ENCODE data around the gene PARD3.
A peak's percentile ranks its signal among the peaks of the same experiment; 100 is the strongest.

The PARD3 gene

DNA sequence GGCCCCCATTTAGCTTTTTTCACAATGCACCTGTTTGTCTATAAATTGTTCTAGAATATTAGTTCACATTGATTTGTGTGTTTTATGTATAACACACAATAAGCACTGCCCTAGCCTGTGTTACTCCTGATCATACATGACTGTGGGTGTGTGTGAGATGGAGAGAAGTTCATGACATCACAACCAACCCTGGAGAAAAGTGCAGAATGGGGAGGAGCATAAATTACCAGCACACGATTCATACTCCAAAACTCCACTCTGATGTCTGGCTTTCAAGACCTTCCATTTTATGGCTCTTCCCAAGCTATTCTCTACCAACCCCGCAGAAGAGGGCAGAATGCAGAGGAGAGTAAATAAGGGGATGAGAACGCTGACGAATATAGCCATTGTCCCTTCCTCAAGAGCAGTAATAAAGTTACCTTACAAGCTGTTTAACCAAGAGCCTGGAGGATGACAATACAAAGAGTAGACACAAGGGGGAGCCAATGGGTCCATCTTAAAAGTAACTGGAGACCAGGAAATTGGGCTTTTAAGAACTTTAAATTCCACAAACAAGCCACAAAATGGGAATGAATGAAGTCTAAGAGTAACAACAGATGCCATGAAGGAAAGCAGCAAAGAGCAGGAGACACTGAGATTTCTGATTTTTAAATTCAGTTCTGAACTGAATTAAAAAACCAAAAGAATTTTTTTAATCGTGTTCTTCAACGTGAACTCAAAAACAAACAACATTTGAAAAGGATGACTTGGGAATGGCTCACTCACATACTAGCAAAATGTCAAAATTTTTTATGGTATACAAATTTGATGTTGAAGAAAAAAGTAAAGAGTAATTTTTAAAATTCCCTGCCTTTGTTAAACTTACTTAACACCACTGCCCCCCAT lies 159.6 kb downstream of the PARD3 start:
- DNase-seq: peak; percentile 17
- H3K27ac ChIP-seq: no peak overlapping the region
- no peaks in the 10 kb centered on the region for H3K9me3 ChIP-seq (ENCODE audit: severe bottlenecking)
- no peak overlapping the region for H3K4me3 ChIP-seq (ENCODE audit: low read depth, low read length)
- H3K27me3 ChIP-seq (ENCODE audit: insufficient read depth, low read depth, severe bottlenecking): no peaks in the 10 kb centered on the region
- TF ChIP-seq CTCF (IDR thresholded peaks at IDR 0.05; ENCODE audit: low read depth, low read length): peak; percentile 34; the same call in 1 of the 2 replicates
- no peaks in the 10 kb centered on the region for H3K36me3 ChIP-seq

DNA sequence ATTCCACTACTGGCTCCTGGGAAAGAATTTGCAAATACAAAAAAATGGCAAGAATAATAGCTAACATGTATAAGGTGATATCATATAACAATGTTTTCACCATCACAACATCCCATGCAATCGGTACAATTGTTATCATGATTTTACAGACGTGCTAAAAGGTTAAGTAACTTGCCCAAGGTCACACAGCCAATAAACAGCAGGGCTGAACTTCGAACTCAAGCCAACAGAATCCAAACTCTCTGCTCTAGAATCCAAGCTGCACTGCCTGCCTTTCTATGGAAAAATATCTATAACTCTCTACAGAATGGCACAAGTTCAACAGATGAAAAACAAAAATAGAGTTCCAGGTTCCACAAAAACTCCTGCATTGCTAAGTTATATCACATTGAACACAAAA lies 160.9 kb downstream of the PARD3 start:
- DNase-seq: no peak
- no peaks in the 10 kb centered on the region for H3K9me3 ChIP-seq (ENCODE audit: severe bottlenecking)
- TF ChIP-seq CTCF (IDR thresholded peaks at IDR 0.05; ENCODE audit: low read depth, low read length): no peak
- H3K4me3 ChIP-seq (ENCODE audit: low read depth, low read length): no peak overlapping the region
- H3K27ac ChIP-seq: no peak overlapping the region
- no peaks in the 10 kb centered on the region for H3K36me3 ChIP-seq
- H3K27me3 ChIP-seq (ENCODE audit: insufficient read depth, low read depth, severe bottlenecking): no peaks in the 10 kb centered on the region

DNA sequence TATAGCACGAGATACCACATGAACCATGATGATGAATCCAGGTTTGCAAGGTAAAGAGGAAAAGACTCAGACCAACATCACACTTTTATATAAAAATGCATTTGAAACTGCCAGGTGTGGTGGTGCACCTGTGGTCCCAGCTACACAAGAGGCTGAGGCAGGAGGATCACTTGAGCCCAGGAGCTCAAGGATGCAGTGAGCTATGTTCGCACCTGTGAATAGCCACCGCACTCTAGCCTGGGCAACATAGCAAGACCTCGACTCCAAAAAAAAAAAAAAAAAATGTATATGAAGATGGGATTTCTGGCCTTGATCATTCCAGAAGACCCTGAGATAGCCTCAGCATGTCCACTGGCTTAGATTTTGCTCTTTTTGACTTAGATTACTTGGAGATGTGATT lies 161.6 kb downstream of the PARD3 start:
- no peak for DNase-seq

GRCh38 chr10:34651416-34652195 lies 163.5 kb downstream of the PARD3 start:
- H3K27me3 ChIP-seq (ENCODE audit: insufficient read depth, low read depth, severe bottlenecking): no peaks in the 10 kb centered on the region
- no peak overlapping the region for H3K4me3 ChIP-seq (ENCODE audit: low read depth, low read length)
- no peak for TF ChIP-seq CTCF (IDR thresholded peaks at IDR 0.05; ENCODE audit: low read depth, low read length)
- H3K9me3 ChIP-seq (ENCODE audit: severe bottlenecking): no peaks in the 10 kb centered on the region
- no peak for DNase-seq
- no peaks in the 10 kb centered on the region for H3K36me3 ChIP-seq
- H3K27ac ChIP-seq: no peak overlapping the region

More for the DNA sequence above, 161.6 kb downstream of the PARD3 start:
- H3K9me3 ChIP-seq (ENCODE audit: severe bottlenecking): no peaks in the 10 kb centered on the region
- H3K36me3 ChIP-seq: no peaks in the 10 kb centered on the region
- no peak overlapping the region for H3K4me3 ChIP-seq (ENCODE audit: low read depth, low read length)
- no peaks in the 10 kb centered on the region for H3K27me3 ChIP-seq (ENCODE audit: insufficient read depth, low read depth, severe bottlenecking)
- H3K27ac ChIP-seq: no peak overlapping the region
- TF ChIP-seq CTCF (IDR thresholded peaks at IDR 0.05; ENCODE audit: low read depth, low read length): no peak

- H3K27ac ChIP-seq: no peak overlapping the region
- no peak for TF ChIP-seq CTCF (IDR thresholded peaks at IDR 0.05; ENCODE audit: low read depth, low read length)
- DNase-seq: no peak
- H3K9me3 ChIP-seq (ENCODE audit: severe bottlenecking): no peaks in the 10 kb centered on the region
- no peaks in the 10 kb centered on the region for H3K36me3 ChIP-seq
- no peak overlapping the region for H3K4me3 ChIP-seq (ENCODE audit: low read depth, low read length)
- no peaks in the 10 kb centered on the region for H3K27me3 ChIP-seq (ENCODE audit: insufficient read depth, low read depth, severe bottlenecking)
These were observed 164.9 kb downstream of the PARD3 start for GRCh38 chr10:34650156-34650555.

Data from WERI-Rb-1 (cell line).